NCI-H128 (cell line): ENCODE data around the gene WFDC12.
"Not testable (repeated sequence)": the region's sequence is repeated elsewhere in the genome, so short reads cannot be mapped to it uniquely, and the experiment has no call there.

Experiments
- DNase-seq: peaks from one replicate; lab custom pipeline; 2025; ENCODE audit not compliant: unreplicated experiment; lab: John Stamatoyannopoulos, UW

WFDC12 gene, protein sequence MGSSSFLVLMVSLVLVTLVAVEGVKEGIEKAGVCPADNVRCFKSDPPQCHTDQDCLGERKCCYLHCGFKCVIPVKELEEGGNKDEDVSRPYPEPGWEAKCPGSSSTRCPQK

DNA sequence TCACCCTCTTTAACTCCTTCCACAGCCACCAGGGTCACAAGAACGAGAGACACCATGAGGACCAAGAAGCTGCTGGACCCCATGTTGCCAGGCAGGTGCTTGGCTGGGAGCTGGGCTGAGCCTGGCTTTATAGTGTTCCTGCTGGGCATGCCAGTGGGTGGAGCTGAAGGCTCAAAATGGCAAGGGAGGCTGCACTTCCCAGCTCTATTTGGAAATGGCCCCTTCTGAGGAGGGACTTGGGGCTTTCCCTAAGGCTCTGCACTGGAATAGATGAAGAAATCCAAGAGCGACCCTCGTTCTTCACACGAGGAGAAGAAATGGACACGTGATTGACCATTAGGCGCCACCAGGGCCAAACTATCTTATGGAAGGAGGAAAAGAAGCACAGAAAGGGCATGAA lies at the start of gene WFDC12:
Gene WFDC12, minus strand, starts transcription at position 101 of the 400 bp plus-strand sequence. Its CDS starts 18 bp downstream, at position 83.
- no peak for DNase-seq

DNA sequence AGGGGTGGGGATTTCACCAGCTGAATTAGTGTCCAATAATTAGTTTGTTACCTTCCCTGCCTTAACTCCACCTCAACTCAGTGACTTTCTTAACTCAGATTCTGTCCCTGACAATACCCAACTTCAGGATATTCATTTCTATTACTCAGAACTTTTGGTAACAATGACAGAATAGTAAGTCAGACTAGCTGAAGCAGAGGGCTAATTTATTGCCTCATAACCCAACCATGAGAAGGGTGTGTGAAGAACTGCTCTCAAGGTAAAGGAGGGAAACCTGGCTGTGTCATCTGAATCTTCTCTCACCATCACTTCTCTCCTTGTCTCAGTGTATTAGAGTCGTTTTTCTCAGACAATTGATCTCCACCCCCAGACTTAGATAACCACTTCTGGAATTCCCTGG lies 49.3 kb upstream of the WFDC12 start:
- DNase-seq = no peak

DNA sequence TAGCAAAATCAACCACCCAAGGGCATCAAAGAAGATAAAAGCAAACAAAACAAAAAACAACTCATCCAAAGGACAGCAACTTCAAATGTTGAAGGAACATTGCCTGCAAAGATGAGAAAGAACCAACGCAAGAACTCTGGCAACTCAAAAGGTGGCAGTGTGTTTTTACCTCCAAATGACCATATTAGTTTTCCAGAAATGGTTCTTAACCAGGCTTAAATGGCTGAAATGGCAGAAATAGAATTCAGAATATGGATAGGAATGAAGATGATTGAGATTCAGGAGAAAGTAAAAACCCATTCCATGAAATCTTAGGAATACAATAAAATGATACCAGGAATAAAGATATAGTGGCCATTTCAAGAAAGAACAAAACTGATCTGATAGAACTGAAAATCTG lies 40.6 kb upstream of the WFDC12 start:
- no peak for DNase-seq

DNA sequence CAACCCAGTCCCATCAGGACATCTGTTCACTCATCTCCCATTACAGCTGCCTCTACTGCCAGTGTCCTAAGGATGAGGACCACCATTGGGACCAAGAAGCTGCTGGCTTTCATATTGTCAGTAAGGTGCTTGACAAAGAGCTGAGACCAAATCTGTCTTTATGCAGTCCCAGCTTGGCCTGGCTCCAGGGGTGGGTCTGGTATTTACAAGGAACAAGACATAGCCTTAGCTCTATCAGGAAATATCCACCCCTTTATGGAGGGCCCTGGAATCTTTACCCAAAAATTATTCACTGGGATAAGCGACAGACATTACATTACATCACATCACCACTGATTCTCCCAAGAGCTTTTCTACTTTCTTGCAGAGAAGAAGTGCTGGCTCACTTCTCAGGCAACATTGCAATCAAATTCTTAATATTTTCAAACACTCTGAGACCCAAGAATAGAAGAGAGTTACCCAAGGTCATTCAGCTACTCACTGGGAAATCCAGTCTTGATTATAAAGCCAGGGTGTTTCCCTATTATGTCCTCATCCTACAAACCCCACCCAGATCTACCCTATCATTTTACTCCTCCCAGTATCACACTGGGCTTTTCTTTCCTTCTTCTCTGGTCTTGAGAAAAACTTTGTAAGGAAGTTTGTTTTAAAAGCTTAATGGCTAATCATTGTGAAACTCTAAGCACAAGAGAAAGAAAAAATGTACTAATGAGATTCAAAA lies 39.0 kb upstream of the WFDC12 start:
- DNase-seq = no peak

DNA sequence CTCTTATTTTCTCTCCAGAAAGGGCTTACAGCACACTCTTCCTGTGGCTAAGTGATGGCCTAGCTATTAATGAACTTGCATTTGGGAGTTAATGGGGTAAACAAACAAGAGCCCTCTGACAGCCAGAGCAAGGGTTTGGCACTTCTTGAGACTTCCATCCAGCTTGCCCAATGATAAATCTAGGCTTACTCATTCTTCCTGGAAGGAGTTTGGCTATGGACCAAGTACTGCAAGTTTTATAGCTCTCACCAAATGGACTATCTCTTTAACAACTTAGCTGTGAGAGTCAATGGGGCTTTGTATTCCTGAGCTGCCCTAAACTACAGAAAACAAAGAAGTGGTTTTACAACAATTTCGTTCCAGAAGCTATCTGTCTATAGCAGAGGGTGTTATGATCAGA lies 33.7 kb upstream of the WFDC12 start:
- DNase-seq = no peak

DNA sequence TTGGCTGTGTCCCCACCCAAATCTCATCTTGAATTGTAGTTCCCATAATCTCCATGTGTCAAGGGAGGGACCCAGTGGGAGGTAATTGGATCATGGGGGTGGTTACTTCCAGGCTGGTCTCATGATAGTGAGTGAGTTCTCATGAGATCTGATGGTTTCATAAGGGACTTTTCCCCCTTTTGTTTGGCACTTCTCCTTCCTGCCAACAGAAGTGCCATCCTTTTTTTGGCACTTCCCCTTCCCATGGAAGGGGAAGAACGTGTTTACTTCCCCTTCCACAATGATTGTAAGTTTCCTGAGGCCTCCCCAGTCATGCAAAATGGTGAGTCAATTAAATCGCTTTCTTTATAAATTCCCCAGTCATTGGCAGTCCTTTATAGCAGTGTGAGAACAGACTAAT lies 32.4 kb upstream of the WFDC12 start:
- no peak for DNase-seq

DNA sequence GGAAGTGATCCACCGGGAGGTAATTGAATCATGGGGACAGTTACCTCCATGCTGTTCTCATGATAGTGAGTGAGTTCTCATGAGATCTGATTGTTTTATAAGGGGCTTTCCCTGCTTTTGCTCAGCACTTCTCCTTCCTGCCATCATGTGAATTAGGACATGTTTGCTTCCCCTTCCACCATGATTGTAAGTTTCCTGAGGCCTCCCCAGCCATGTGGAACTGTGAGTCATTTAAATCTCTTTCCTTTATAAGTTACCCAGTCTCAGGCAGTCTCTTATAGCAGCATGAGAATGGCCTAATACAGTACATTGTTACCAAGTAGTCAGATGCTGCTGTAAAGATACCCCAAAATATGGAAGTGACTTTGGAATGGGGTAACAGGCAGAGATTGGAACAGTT lies 30.5 kb upstream of the WFDC12 start:
- not testable (repeated sequence) for DNase-seq

DNA sequence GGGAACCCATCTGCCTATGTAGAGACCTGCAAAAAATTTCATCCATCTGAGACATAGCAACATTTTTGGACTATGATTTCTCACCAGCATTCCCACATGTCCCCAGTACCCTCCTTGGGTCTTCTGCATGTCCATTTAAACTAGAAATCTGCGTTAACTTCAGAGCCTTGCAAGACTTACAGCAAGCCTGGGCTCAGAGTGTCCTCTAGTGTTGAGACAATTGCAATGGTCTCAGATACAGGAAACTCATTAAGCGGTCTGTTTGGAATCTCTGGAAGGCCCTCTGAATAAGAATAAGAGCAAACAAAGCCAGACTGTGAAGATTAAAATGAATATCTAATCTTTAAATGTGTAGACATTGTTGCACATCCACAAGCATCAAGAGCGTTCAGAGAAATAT lies 29.9 kb upstream of the WFDC12 start:
- no peak for DNase-seq

DNA sequence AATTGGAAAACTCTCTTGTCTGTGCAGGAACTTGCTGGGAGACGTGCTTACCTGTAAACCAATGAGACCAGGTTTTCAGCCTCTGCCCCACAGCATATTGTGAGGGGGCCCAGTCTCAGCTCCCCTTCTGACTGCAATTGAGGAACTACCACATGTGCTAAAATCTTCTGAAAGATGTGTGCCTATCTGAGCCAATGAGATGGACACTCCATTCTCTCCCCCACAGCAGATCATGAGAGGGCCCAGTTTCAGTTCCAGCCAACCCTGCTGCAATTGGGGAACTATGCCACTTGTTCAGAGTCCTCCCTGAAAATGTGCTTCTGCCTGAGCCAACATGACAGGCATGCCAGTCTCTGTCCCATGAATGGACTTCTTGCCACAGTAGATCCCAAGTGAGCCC lies 29.5 kb upstream of the WFDC12 start:
- DNase-seq = no peak

DNA sequence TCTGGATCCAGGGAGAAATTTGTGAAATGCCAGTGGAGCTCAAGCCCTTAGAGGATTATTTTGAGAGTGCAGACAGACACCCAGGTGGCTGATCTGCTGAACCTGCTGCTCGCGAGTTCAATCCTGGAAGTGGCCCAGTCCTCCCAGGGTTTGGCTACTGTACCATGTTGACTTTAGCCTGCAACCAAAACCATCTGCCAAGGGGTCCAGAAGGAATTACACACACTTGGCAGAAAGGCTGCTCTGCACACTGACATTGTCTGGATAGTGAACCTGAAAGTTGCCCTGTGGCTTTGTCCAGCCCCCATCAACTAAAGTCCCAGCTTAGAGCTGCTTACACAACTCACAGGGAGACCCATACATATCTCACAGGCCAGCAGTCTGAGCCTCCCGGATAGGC lies 28.9 kb upstream of the WFDC12 start:
- DNase-seq = no peak

DNA sequence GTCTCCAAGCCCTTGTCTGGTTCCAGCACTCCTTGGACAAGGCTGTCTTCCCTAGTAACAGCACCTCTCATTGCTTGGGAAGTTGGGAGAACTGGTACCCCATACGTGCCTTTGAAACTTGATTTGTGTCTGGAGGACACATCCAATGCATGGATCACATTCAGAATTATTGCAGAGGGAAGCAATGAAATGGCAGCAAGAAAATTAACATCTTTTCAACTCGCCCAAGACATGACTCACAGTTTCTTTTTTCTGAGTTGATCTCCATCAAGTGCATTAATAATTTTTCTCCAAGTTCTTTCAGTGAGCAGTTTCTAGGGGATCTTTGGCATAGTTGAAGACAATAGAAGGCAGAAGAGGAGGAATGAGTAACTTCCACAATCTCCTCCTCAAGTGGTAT lies 28.1 kb upstream of the WFDC12 start:
- DNase-seq = no peak

DNA sequence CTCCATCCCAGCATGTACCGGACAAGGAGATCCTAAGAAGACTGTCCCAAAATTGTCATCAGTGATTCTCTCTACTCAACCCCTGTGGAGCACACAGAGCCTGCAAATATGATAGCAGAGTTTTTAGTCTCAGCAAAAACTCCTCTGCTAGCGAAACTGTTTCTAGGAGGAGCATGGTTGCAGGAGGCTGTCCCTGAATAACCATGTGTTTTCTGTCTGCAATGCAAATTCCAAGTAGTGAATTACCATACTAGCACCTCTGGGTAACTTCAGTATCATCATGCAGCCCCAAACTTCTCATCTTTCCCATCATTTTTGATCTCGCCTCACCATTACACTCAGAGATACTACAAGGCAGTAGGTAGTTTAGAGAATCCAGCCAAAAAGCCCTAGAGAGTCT lies 24.8 kb upstream of the WFDC12 start:
- DNase-seq = no peak

DNA sequence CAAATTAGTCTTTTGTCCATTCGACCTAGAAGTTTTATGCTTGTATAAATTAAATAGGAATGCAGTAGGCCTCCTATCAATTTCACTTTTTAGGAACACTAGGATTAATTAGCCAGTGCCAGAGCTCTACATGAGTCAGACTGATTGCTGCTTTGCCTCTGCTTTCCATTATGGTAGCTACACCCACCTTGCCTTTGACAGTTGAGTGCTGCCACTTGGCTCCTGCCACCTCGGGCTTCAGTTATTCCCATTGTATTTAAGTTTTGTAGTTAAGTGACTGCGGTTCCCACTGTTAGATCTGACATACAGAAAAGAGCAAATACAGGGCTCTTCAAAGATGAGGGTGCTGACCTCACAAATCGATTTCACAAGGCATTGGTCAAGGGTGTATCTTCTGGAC lies 16.6 kb upstream of the WFDC12 start:
- DNase-seq = no peak

DNA sequence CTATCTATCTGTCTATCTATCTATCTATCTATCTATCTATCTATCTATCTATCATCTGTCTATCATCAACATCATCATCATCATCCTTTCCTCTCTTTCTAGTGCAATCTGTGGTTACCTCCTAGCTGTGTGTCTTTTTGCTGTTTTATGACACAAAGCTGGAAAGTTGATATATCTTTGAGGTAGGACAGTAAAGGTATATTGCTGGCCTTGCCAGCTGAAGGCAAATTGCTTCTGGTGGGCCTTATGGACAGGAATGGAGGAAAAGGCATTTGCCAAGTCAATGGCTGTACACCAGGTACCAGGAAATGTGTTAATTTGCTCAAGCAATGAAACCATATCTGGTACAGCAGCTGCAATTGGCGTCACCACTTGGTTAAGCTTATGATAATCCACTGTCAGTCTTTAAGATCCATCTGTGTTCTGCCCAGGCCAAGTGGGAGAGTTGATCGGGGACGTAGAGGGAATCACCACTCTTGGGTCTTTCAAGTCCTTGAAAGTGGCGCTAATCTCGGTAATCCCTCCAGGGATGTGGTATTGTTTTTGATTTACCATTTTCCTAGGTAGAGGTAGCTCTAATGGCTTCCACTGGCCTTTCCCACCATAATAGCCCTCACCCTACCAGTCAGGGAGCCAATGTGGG lies 15.6 kb upstream of the WFDC12 start:
- DNase-seq = not testable (repeated sequence)

DNA sequence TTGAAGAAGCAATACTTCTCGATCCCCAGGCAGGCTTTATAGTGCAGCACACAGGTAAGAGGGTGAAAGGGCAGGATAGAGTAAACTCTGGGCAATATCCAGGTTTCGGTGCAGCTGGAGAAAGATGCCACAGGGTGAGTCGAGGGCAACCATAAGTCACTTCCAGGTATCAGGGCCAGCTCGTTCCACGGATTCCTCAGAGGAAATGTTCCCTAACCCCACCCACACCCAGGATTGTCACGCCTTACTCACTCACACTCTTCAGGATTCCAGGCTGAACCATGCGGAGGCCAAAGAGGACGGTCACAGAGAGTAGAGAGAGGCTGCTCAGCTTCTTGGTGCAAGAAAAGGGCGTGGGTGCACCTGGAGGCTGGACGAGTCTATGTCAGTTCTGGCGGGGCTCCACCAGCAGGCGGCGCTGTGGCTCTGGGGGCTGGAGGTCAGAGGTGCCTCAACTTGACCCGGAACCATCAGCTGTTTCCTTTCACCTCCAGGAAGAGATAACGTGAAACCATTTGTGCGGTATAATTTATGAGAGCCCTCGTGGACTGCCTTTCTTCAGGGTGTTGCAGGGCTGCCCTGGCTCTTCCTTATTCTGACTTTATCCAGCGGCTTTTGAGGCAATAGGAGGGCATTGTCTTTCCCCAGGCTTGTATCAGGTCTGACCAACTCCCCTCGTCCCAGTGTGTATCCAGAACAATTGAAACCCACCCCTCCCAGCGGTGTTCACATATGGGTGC lies 14.5 kb upstream of the WFDC12 start:
- DNase-seq = no peak

DNA sequence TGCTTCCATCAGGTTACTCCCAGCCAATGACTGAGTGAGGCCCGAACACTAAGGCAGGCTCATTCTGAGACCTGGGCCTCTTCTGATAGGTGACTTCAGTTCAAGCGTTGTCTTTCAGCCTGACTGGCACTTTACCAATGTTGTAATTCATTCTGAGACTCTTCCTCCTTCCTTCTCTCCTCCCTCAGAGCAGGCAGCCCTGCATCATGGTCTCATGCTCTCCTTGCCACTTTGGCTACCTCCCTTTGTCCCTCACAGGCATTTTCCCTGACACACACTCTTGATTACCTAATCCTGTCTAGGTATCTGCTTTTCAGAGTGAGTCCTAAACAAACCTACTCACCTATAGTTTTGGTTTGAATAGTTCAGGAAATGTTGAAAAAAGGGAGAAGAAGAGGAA lies 12.6 kb upstream of the WFDC12 start:
- no peak for DNase-seq

DNA sequence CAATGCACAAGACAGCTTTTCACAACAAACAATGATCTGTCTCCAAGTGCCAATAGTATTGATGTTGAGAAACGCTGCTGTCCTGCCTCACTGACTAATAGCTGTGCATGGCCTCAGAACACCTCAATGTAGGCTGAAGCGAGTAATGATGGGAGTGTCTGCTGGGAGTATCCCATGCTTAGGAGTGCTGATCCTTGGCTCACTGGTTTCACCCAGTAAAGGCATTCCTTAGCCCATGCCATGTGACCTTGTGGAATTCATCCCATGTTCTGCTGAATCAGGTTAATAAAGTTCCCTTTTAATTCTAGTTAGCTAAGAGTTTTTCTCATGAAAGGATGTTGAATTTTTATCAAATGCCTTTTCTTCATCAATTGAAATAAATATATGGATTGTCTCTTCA lies 3.8 kb upstream of the WFDC12 start:
- DNase-seq = no peak

DNA sequence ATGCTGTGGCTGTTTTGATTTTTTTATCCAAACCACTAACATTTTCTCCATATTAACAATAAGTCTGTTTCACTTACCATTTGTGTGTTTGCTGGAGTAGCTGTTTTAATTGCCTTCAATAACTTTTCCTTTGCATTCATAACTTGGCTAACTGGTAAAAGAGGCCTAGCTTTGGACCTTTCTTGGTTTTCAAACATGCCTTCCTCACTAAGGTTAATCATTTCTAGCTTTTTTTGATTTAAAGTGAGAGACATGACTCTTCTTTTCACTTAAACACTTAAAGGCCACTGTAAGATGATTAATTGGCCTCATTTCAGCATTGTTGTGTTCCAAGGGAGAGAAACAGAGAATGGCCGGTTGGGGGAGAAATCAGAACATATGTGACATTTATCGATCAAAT lies 2.9 kb downstream of the WFDC12 start:
- DNase-seq = no peak

DNA sequence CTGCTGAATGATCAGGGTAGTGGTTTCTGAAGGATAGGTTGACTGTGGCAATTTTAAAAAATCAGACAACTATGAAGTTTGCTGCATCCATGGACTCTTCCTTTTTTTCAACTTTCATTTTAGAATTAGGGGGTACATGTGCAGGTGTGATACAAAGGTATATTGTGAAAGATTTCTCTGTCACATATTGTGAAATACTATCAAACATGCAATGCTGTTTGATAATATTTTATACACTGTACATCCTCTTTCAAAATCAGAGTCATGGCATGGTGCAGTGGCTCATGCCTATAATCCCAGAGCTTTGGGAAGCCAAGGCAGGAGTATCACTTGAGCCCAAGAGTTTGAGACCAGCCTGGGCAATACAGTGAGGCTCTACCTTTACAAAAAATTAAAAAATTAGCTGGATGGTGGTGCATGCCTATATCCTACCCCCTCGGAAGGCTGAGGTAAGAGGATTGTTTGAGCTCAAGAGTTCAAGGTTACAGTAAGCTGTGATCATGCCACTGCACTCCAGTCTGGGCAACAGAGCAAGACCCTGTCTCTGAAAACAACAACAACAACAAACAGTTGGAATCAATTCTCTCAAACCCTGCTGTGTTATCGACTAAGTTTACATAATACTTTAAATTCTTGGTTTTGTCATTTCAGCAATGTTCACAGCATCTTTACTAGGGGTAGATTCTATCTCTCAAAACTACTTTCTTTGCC lies 4.6 kb downstream of the WFDC12 start:
- DNase-seq = no peak

DNA sequence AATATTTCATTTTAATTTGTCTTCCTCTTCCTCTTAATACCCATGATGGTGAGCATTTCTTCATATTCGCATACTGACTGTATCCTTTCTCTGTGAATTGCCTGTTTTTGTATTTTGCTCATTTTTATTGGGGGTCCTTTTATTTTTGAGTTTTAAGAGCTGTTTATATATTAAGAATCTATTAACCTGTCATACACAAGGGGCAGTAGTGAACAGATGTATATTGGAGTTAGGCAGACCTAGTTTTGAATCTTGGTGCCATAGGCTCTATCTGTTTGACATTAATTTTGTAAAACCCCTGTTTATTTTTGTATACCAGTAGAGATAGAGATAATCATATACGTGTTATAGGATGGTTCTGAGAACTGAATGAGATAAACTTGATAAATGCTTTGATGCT lies 6.2 kb downstream of the WFDC12 start:
- no peak for DNase-seq

DNA sequence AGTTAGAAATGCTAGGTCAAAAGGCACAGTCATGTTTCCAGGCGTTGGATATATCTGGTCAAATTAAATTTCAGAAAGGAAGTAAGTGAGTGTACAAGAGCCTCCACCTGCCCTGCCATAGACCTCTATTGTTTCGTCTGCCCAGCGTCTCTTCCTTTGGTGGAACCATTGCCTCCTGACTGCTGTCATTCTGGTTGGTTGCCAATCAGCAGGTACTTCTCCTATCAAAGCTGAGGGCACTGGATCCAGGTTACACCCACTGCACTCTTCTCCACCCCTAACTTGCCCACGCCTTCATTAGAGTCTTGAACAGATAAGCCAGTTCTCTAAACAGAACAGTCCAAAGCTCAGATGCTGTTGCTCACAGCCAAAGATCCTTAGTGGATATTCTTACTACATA lies 6.7 kb downstream of the WFDC12 start:
- DNase-seq = no peak
